ENCODE measurements around the gene CROCC.

GRCh38 chr1:16938351-16939321 is 16.9 kb downstream of the CROCC start:
- TF ChIP-seq CTCF (optimal IDR thresholded peaks at IDR 0.05 in 1 of 3, IDR thresholded peaks at IDR 0.05 in 1 of 3, conservative IDR thresholded peaks at IDR 0.05 in 1 of 3; ENCODE audit: extremely low read depth in 1 of 3, insufficient read depth in 2 of 3, low read length in 3 of 3) (no peak), EZH2 (IDR thresholded peaks at IDR 0.05; ENCODE audit: low read length) (no peak)
